HTERT RPE-1 (cell line): ENCODE results near the gene PTCD1.

Source experiments
- in situ Hi-C: fragments of 300-500 bp; cut with MboI; formaldehyde crosslinking; loops from 4 replicates; pipeline ENCODE4 v1.14.3; 2020; ENCODE audit warnings: low sequenced_read_pairs

The PTCD1 gene

DNA sequence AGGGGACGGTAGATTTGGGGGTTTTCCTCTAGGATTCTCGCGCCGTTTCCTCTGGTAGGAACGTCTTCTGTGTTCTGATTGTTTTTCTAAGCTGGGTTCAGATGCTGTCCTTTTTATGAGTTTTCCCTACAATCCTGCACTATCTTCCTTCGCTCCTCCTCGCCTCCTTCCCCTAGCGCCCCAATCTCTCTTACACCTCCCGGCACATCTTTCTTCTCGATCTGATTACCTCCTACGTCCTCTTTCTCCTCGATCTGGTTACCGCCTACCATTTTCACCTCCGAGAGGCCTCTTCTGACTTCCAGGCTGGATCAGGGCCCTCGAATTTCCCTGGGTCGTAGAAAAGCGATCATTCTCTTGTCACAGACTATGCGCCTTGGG lies 29.4 kb downstream of the PTCD1 start:
- in situ Hi-C loops: no loop called here

GRCh38 chr7:99408379-99409191 lies 30.0 kb downstream of the PTCD1 start, which contains the start of the genes BUD31 and PDAP1:
Gene BUD31 (plus strand): TSS chr7:99408969. CDS start chr7:99411093, 2,124 bp downstream.
Gene PDAP1 (minus strand): TSS chr7:99408597. CDS start chr7:99408548, 49 bp downstream.
- in situ Hi-C loops: no loop called here

- in situ Hi-C loops: no loop called here
Observed at GRCh38 chr7:99407872-99408378, 30.7 kb downstream of the PTCD1 start.

- in situ Hi-C loops: no loop called here
Observed at GRCh38 chr7:99406557-99406956, 32.0 kb downstream of the PTCD1 start.

DNA sequence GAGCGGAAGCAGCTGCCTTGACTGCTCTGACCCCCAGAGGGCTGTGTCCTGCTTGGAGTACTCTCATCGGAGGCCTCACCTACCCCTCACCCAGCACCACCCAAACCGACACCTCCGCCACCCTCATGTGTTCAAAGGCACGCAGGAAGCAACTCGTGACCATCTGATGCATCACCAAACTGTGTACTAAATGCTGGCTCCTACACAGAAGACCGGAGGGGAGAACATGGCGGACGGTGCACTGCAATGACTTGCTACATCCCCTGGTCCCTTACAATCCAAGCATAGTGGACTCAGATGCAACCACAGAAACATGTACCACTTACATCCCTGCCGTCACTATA lies 33.6 kb downstream of the PTCD1 start:
- in situ Hi-C loops: no loop called here

- in situ Hi-C loops: no loop called here
Observed at GRCh38 chr7:99404235-99404976, 34.2 kb downstream of the PTCD1 start.

DNA sequence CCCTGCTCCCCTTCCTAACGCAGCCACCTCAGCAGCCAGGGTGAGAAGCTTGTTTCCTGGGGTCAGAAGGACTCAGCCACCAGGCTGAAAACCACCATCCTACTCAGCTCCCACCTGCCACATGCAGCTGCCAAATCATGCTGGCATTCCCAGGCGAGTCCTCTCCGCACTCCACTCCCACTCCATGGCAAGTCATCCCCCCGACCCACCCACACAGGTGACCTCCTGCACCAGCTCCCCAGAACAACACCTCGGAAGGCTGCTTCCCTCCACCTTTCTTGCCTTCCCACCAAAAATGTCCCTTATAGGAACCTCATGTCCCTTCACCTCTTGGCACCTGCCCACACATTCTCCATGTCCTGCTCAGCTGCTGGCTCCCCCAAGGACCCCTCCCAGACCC lies 34.8 kb downstream of the PTCD1 start:
- in situ Hi-C loops: no loop called here

DNA sequence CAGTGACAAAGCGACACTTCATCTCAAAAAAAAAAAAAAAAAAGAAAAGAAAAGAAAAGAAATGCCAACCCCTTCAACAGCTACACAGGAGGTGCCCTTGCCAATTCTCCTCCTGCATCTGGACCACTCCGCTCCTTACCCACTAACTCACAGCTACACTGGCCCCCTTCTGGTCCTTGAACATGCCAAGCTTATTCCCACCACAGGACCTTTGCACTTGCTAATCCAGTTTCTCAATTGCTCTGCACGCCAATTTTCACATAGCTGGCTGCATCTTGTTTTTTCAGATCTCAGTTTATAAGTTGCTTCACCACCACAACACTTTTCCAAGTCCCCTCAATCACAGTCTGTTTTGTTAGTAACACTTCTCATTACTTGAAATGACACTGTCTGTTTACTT lies 35.7 kb downstream of the PTCD1 start:
- in situ Hi-C loops: no loop called here

- in situ Hi-C loops: no loop called here
Observed at GRCh38 chr7:99399597-99399996, 39.0 kb downstream of the PTCD1 start.

- in situ Hi-C loops: no loop called here
Observed at GRCh38 chr7:99398891-99399445, 39.6 kb downstream of the PTCD1 start.

GRCh38 chr7:99397297-99397983 lies 41.2 kb downstream of the PTCD1 start:
- in situ Hi-C loops: no loop called here

DNA sequence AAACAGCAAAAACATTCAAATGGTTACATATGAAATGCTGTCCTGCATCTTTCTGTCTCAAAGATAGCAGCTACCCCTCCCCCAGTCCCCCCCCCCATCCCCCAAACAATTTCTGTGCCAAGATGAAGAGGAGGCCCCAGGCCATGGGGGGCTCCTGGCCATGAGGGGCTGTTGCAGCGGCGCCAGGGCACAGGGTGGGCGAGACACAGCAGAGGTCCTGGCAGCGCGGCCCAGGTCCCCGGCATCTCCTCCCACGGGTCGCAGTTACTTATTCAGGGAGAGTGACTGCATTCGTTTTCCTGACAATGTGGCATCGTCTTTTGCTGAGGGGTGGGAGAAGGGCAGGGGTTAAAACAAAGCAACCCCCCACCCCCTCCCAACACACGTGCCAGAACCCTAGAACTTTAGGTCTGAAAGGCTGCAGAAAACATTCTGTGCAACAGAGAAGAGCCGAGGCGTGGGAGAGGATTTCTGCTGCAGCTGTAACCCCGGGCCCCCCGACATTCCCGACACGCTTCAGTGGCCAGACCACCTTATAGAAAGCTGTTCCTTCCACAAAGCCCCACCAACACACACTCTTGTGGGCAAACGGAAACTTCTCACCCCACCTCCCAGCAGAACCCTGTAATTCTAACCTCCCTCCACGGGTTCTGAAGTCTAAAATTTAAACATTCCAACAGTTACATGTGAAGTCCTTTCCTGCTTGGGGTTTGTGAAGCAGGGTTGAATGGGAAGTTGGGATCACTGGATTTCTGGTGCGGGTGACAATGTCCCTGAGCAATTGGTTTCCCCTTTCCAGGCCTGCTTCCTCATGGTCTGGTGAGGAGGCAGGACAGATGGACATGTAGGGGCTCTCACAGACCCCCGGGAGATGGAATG lies 41.9 kb downstream of the PTCD1 start:
- in situ Hi-C loops: no loop called here

DNA sequence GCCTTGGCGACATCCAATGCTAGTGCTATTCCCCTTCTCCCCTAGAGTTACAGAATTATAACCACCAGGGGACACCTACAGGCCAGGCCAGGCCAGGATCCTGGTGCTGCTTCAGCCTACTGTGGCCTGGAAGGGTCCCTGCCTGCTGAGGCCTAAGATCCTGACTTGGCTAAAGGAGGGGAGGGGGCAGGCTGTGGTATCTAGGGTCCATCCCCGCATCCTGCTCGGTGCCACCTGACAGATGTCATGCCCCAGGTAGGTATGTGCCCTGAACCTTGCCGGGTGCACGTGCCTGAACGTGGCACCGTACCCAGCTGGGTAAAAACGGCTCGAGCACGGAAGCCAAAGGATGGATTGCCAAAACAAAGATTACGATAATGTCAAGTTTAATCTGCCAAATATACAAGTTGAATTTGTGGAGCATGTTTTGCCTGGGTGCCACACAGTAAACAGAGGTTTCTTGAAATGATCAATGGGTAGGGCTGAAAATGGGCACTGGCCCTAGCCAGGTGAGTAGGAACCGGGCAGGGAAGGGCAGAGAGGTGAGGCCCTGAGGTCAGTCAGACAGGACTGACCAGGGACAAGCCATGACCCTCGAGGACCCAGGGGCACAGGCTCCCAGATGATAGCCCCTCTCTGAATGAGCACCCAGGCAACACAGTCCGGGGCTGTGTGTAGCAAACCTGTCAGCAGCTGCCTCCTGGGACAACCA lies 42.8 kb downstream of the PTCD1 start:
- in situ Hi-C loops: no loop called here

DNA sequence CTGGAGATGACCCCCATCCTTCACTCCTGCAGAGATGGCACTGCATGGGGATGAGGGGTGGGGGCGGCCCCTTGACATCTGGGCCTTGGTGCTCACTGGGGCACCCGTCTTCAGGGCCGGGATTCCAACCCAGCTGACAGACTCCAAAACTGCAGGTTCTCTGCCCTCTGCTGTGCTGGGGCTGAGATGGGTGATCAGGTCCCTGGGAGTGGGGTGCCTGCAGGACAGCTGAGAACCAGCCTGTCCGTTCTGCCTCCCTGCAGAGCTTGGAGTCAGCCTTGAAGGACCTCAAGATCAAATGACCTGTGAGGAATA lies 44.5 kb downstream of the PTCD1 start:
- in situ Hi-C loops: no loop called here

GRCh38 chr7:99393355-99394187 lies 45.0 kb downstream of the PTCD1 start:
- in situ Hi-C loops: no loop called here

DNA sequence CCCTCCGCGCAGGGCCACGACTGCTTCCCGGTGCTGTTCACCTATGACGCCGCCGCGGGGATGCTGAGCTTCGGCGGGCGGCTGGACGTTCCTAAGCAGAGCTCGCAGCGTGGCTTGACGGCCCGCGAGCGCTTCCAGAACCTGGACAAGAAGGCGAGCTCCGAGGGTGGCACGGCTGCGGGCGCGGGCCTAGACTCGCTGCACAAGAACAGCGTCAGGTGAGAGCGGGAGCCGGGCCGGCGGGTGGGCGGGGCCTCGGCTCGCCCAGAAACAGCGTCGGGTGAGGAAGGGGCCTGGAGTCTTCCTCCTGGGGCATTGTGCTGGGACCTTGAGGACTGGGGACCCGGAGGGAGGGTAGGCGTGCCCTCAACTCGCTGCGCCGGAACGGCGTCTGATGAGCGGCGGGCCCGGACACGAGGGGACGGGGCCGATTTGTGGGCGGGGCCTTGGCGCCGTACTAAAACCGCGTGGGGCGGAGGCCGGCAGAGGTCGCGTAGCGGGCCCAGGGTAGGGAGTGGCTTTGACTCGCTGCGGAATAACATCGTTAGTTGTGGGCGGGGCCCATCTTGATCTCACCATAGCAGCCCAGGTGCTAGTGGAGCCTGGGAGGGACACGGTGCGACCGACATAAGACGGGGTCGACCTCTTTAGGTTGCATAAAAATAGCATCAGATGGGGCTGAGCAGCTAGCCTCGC lies 45.8 kb downstream of the PTCD1 start:
- in situ Hi-C loops: no loop called here

DNA sequence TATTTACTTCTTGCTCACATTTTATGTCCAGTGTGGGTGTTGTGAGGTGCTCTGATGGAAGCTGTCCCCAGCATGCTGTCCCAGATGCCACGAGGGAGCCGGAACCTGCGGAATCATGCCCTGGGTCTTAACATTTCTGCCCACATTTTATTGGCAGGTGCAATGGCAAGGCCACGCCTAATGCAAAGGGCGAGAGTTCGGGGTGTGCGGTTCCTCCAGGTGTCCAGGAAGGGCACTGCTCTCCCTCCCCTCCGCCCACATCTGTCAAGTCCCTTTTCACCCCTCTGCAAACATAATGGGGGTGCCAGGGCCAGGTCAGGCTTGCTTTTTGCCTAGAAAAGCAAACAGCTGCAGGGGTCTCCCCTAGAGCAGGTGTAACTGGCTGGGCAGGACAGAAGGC lies 46.6 kb downstream of the PTCD1 start:
- in situ Hi-C loops: no loop called here

GRCh38 chr7:99390941-99391602 lies 47.5 kb downstream of the PTCD1 start:
- in situ Hi-C loops: no loop called here
